GF-D8 (cell line): ENCODE data around the gene WTAP.
"Not testable (repeated sequence)": the region's sequence is repeated elsewhere in the genome, so short reads cannot be mapped to it uniquely, and the experiment has no call there.

Experiments
- DNase-seq: peaks from one replicate; lab custom pipeline; 2025; lab: John Stamatoyannopoulos, UW

WTAP gene

DNA sequence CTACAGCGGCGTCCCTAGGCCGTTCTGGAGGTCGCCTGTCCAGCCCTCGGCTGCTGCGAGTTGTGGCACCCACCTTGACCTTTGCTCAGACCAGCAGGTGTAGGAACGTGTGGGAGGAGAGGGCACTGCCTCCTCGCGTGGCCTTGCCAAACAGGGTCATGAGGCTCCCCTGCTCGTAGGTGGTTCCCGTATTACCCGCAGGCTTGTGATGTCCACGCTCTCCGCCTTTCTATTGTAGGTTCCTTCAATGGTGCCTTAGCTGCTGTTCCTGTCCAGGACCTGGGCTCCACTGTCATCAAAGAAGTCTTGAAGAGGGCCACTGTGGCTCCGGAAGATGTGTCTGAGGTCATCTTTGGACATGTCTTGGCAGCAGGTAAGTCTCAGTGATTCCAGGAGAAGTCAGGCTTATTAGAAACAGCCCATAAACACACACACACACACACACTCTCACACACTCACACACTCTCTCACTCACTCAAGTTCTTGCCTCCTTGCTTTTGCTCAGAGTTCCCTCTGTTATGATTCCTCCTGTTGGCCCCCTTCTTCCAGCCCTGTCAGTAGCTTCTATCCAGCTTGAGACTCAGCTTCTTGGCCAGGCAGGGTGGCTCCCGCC lies 35.5 kb downstream of the WTAP start:
- DNase-seq: no peak

GRCh38 chr6:159766906-159767305 lies 39.6 kb downstream of the WTAP start:
- no peak for DNase-seq

DNA sequence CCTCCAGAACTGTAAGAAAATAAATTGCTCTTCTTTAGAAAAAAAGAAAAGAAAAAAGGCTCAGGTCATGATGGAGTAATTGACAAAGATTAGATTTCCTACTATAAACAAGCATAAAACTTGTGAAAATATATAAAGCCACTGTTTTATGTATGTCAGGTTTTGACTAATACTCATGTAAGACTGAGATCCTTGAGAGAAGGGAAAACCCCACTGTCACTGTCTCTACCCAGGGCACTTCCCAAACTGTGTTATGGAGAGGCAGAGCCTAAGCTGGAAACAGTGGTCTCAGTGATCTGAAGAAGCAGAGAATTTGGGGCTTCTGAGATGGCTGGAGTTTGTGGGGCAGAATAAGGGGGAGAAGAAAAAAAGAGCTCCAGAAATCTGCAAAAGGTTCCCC lies 42.2 kb downstream of the WTAP start:
- no peak for DNase-seq

DNA sequence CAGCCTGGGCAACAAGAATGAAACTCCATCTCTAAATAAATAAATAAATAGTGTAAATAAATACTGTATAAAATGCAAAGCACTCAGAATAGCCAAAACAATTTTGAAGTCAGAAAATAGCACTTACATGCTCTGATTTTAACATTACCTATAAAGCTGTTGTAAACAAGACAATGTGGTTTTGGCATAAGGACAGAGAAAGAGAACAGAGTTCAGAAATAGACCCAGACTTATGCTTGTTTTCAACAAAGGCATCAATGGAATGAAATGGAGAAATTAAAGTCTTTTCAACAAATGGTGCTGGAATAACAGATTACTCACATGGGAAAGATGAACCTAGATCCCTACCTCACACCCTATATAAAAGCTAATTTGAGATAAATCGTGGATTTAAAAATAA lies 44.9 kb downstream of the WTAP start:
- DNase-seq: no peak

DNA sequence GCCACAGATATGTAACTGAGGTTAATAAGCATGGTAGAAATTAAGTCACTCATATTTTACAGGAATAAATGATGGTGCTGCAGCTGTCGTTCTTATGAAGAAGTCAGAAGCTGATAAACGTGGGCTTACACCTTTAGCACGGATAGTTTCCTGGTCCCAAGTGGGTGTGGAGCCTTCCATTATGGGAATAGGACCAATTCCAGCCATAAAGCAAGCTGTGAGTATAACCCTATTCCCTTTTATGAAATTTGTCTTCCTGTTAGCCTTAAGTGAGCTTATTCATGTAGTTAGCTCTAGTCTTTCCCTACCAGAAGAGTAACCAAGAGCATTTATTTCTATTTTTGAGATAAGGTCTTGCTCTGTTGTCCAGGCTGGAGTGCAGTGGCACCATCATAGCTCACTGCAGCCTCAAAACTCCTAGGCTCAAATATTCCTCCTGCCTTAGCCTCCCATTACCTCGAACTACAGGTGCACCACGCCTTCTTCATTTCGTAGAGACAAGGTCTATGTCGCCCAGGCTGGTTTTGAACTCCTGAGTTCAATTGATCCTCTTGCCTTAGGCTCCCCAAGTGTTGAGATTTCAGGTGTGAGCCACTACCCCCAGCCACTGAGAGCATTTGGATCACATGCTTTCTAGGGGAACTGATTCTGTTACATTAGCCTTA lies 50.1 kb downstream of the WTAP start:
- DNase-seq: no peak

DNA sequence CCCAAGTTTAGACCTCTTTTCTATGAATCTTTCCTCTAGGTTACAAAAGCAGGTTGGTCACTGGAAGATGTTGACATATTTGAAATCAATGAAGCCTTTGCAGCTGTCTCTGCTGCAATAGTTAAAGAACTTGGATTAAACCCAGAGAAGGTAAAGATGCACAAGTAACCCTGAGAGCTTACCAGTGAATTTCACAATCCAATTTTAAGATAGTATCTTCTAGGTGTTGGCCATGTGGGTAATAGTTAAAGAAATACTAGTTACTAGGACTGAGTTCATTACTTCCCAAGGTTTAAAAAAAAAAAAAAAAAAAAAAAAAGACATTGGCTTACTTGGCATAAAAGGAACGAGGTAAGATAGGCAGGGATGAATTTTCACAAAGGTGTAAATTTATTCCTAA lies 50.8 kb downstream of the WTAP start:
- no peak for DNase-seq

DNA sequence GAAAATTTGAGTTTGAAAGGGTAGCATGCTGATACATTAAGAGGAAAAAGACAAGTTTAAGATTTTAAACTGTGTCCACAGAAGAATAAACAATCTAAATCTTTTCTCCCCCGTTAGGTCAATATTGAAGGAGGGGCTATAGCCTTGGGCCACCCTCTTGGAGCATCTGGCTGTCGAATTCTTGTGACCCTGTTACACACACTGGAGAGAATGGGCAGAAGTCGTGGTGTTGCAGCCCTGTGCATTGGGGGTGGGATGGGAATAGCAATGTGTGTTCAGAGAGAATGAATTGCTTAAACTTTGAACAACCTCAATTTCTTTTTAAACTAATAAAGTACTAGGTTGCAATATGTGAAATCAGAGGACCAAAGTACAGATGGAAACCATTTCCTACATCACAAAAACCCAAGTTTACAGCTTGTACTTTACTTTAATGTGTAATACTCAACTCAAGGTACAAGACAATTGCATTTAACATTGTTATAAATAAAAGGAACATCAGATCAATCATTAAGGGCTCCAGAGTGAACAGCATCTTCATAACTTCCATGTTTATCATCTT lies 51.3 kb downstream of the WTAP start:
- DNase-seq: no peak

- no peak for DNase-seq
These were observed 61.0 kb downstream of the WTAP start for GRCh38 chr6:159788276-159788675.

DNA sequence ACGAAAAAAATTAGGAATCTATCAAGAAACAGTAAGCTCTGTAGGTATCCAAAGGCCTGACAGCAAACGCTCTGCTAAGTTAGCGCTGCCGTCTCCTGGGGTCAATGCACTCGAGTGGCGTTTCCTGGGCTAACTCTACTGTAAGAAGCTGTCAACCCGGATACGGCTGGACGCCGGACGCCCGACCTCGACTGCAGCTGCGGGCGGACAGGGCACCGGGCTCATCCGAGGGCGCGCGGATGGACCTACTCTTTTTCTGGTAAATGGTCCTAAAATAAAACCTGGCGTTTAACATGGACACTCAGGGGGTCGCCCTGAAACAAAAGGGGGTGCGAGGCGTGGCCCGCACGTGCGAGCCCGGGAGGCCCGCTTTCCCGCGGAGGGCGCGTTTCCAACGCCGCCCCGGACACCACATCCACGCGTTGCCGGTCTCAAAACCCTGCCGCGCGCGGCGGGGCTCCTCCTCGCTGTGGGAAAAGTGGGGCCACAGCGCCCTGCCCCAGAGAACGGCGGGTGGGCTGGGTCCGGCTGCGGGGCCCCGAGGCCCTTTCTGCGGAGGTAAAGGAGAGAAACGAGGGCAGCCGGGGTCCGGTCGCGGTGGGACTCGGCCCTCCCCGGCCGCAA lies 61.6 kb downstream of the WTAP start:
- DNase-seq: no peak

DNA sequence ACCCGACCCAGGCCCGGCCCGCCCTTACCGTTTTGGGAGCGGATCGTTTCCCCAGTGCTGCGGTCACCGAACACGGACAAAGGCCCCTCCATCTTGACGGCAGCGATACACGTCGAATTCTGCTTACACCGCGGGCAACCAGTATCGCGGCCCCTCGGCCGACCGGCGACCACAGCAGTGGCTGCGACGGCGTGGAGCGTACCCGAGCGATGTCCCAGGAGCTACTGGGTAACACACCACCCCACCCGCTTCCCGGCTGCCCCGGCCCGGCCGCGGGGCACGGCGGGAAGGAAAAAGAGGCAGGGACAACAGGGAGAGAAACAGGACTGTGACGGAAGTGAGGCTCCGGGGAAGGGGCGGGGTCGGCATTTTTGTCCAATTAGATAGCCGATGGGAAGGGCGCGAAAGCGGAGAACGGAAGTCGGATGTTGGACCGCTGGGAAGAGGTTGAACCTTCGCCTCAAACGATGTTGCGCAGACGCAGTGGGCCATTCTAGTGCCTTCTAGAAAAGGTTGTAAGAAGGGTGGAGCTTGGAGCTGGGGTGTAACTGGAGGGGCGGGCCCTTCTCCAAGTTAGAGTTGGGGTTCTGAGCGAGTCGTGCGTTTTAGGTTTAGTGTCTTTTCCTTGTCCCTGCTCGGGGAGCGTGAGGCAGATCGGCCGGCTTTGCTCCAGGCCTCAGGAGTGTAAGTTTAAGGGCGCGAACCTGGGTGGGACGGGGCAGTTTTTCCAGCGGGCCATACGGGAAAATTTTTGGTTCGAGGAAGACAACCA lies 62.3 kb downstream of the WTAP start, which contains the start of gene TCP1:
Gene TCP1 (minus strand): TSS at position 226 of the 772 bp plus-strand sequence. CDS start 134 bp downstream, at position 92.
- peak; percentile 98 for DNase-seq

DNA sequence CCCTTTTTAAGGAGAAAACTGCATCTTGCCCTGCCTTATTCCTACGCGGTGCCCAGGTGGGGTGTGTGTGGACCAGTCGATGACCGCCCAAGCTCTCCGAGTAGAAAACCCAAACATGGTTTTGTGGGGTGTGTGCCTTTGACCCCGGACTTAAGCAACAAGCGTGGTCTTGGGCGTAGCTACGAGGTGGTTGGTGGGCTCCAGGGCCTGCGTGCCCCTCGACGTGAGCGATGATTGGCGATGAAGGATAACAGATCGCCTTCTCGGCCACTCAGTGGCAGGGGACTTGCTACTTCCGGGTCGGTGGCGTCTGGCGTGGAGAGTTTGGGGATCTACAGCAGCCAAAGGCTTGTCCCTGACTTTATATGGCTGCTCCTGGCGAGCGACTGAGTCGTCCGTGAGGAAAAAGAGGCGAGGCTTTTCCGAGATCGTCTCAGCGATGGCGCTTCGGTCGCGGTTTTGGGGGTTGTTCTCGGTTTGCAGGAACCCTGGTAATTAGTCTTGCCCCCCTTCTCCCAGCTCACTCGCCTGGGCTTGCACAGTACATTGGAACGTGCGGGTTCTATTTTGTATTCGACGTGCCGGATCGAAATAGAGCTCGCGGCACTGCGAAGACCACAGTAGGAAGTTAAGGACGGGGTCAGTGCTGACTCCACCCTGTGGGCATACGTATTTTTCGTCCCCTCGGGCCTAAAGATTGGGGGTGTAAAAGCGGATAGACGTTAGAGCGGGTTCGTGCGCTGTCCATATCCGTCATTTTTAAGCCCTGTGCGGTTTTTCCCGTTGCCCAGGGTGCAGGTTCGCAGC lies 63.0 kb downstream of the WTAP start, which contains the start of gene MRPL18:
Gene MRPL18 (plus strand): TSS at position 319 of the 807 bp plus-strand sequence. CDS start 121 bp downstream, at position 440.
- DNase-seq: peak; percentile 95

DNA sequence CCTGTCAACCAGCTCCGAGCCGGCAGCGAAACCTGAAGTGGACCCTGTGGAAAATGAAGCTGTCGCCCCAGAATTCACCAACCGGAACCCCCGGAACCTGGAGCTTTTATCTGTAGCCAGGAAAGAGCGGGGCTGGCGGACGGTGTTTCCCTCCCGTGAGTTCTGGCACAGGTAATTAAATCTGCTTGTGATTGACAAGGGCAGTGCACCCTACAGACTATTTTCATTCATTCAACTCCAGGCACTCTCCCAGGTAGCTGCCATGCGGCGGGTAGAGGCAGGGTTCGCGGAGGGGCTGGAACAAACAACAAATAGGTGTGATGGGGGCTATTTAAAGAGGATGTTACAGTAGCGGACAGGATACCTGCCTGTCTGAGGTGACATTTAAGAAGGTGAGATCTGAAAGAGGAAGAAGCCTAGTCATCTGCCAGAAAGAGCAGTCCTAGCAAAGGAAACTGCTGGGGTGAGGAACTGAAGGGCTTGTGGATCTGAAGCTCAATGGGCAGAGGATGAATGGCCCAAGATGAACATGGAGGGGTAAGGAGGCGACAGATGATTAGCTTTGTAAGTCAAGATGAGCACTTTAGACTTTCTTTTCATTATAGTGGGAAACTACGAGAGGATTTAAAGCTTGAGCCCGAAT lies 63.8 kb downstream of the WTAP start:
- DNase-seq: no peak

GRCh38 chr6:159794976-159795375 lies 67.7 kb downstream of the WTAP start:
- DNase-seq: not testable (repeated sequence)

- no peak for DNase-seq
These were observed 70.2 kb downstream of the WTAP start for GRCh38 chr6:159797554-159797953.

DNA sequence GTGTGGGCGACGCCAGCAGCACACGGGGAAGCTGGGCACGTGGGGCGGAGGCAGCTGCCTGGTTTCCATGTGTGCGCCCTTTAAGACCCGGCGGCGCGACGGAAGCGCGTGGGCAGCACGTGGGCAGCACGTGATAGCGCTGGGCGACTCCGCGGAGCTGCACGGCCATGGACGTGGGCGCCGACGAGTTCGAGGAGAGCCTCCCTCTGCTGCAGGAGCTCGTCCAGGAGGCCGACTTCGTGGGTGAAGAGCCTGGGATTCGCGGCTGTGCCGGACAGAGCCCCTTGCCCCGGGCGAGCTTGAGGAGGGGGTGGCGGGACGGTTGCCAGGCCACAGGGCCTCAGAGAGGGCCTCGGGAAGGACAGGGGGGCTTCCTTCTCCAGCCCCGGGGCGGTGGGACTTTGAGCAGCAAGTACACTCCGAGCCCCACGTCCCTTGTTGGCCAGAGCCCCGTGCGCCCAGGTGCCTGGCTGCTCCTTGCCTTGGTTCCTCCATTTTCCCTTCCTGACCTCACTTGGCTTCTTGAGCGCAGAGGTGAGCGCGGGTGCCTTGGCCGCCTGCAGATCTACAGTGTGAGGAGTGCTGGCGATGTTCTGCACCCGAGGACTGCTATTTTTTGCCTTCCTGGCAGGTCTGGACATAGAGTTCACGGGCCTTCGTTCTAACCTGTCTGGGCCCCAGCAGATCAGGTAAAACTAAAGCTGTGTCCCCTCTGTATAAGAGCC lies 73.0 kb downstream of the WTAP start, which contains the start of gene PNLDC1:
Gene PNLDC1 (plus strand): TSS at position 136 of the 725 bp plus-strand sequence. CDS start 32 bp downstream, at position 168.
- DNase-seq: no peak

DNA sequence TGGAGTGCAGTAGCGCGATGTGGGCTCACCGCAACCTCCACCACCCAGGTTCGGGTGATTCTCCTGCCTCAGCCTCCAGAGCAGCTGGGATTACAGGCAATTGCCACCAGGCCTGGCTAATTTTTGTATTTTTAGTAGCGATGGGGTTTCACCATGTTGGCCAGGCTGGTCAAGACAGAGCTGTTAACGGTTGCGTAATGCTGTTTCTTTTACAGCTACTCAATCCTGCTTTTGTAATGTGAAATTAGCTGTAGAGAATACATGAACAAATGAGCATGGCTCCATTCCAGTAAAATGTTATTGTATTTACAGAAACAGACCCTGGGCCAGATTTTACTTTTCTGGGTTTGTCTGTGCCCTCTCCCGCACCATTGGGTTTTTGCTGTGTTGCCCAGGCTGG lies 74.6 kb downstream of the WTAP start:
- DNase-seq: no peak

DNA sequence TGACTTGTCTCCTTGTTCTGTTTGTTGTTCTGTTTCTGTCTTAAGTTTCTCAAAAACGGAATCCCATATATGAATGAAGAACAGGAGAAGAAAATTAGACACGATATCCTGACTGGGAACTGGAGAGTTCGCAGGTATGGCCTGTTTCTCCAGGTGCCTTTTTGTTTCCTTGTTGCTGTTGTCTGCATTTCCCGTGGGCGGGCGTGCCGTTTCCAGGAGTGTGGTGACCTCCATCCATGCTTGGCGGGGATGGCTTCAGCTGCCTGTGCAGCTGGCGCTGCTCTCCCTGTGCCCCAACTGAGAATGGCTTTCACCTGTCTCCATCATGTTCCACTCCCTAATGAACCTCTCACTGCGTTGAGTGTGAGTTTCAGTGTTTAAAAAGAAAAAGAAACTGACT lies 77.2 kb downstream of the WTAP start:
- DNase-seq: no peak

GRCh38 chr6:159805440-159806020 lies 78.2 kb downstream of the WTAP start:
- no peak for DNase-seq
